GM12878 (cell line): ENCODE results near the gene POTEF. TPM values are rescaled to one million over a fixed set of nuclear protein-coding genes. Genes with fewer than 3 reads are reported as not detected.
A peak's percentile ranks its signal among the peaks of the same experiment; 100 is the strongest.

Experiments used
- ATAC-seq: fragments of 200-7000 bp; cut with Tn5 transposase; 3 replicates; pipeline ENCODE4 v1.9.1; 2020; ENCODE audit warnings: mild to moderate bottlenecking, moderate library complexity
- BruUV-seq: library from RNA; stranded (reverse); fragments of 400-500 nt; replicated peaks from 2 replicates; lab custom pipeline; 2021; lab: Mats Ljungman, UMichigan
- CTCF ChIA-PET: fragments of 300-600 bp; sonication (Branson Sonifier 250); formaldehyde crosslinking; extraction: SDS; loops from one replicate; lab custom pipeline; 2021; ENCODE audit warnings: inconsistent platforms; lab: Yijun Ruan, JAX
- POLR2A ChIA-PET: fragments of 350-600 bp; formaldehyde crosslinking; extraction: SDS; loops from one replicate; lab custom pipeline; 2021; ENCODE audit warnings: inconsistent platforms; lab: Charles Lee
- RAD21 ChIA-PET: fragments of 300-600 bp; sonication (Branson Sonifier 250); formaldehyde crosslinking; loops from one replicate; lab custom pipeline; 2023; ENCODE audit warnings: antibody characterized with exemption; ENCODE audit not compliant: unreplicated experiment; lab: Charles Lee
- SMC1A ChIA-PET: fragments of 300-600 bp; sonication (Branson Sonifier 250); formaldehyde crosslinking; loops from one replicate; lab custom pipeline; 2023; ENCODE audit not compliant: unreplicated experiment, uncharacterized antibody; lab: Charles Lee
- DNase-seq: peaks from one replicate; pipeline ENCODE4 v3.0.0-alpha.2; 2011; ENCODE audit warnings: low read depth, low spot score
- FAIRE-seq: peaks from 3 replicates; lab custom pipeline; 2011; peaks lifted over from hg19 to GRCh38; lab: Jason Lieb, UNC
- H2AFZ ChIP-seq: 2 replicates; pipeline ENCODE4 v1.6.0; 2011; ENCODE audit warnings: low read depth, low read length, control low read depth; ENCODE audit not compliant: control insufficient read depth
- H3K27ac ChIP-seq: 2 replicates; pipeline ENCODE4 v1.5.1; 2011; ENCODE audit warnings: control low read depth; ENCODE audit not compliant: control insufficient read depth, insufficient read depth
- H3K27me3 ChIP-seq, 2 experiments: replicated peaks in 1 of 2; 2 replicates each; pipeline versions ENCODE4 v1.6.0 to v1.6.1; 2011; ENCODE audit warnings: low read length in 1 of 2; ENCODE audit not compliant: control insufficient read depth in 2 of 2, insufficient read depth in 2 of 2
- H3K36me3 ChIP-seq, 2 experiments: 2 replicates each; pipeline ENCODE4 v1.5.1; 2011; ENCODE audit warnings: low read length in 1 of 2; ENCODE audit not compliant: control insufficient read depth in 2 of 2, insufficient read depth in 2 of 2
- H3K4me1 ChIP-seq: 2 replicates; pipeline ENCODE4 v1.6.1; 2011; ENCODE audit warnings: mild to moderate bottlenecking, low read length, moderate library complexity, mixed read lengths; ENCODE audit not compliant: control insufficient read depth, insufficient read depth
- H3K4me2 ChIP-seq: 2 replicates; pipeline ENCODE4 v1.6.0; 2011; ENCODE audit warnings: control low read depth; ENCODE audit not compliant: control insufficient read depth, insufficient read depth
- H3K4me3 ChIP-seq: fragments of 200-600 bp; sonication (generic); 2 replicates; pipeline ENCODE4 v1.5.1; 2016
- H3K79me2 ChIP-seq: 2 replicates; pipeline ENCODE4 v1.6.0; 2011; ENCODE audit warnings: low read length; ENCODE audit not compliant: control insufficient read depth, insufficient read depth
- H3K9ac ChIP-seq: 2 replicates; pipeline ENCODE4 v1.8.0; 2011; ENCODE audit warnings: low read length, control low read depth, mixed read lengths; ENCODE audit not compliant: control insufficient read depth, insufficient read depth
- H3K9me3 ChIP-seq: replicated peaks from 3 replicates; pipeline ENCODE4 v1.5.1; 2011; ENCODE audit warnings: mild to moderate bottlenecking, low read length; ENCODE audit not compliant: control insufficient read depth, insufficient read depth
- H4K20me1 ChIP-seq: 2 replicates; pipeline ENCODE4 v1.6.0; 2011; ENCODE audit not compliant: control insufficient read depth, insufficient read depth
- ATF2 ChIP-seq: IDR thresholded peaks from 2 replicates; pipeline ENCODE4 v1.6.1; 2012; ENCODE audit warnings: low read length, inconsistent platforms
- EED ChIP-seq: sonication (generic); IDR thresholded peaks from 2 replicates; pipeline ENCODE4 v1.6.1; 2016; ENCODE audit warnings: antibody characterized with exemption, low read depth
- ESRRA ChIP-seq: IDR thresholded peaks from 2 replicates; pipeline ENCODE4 v1.6.1; 2012; ENCODE audit warnings: mild to moderate bottlenecking, low read length, improper control_type of control experiment
- EZH2 ChIP-seq: IDR thresholded peaks from 2 replicates; pipeline ENCODE4 v1.6.1; 2012; ENCODE audit warnings: low read depth, mild to moderate bottlenecking, control low read depth, inconsistent platforms, low read length, borderline replicate concordance; ENCODE audit not compliant: control insufficient read depth
- HDGF ChIP-seq: fragments of 450-650 bp; IDR thresholded peaks from 2 replicates; pipeline ENCODE4 v1.6.1; 2016; ENCODE audit warnings: antibody characterized with exemption
- PAX8 ChIP-seq: fragments of 450-650 bp; IDR thresholded peaks from 2 replicates; pipeline ENCODE4 v1.6.1; 2017; ENCODE audit warnings: mild to moderate bottlenecking, moderate library complexity
- PBX3 ChIP-seq: IDR thresholded peaks from 2 replicates; pipeline ENCODE4 v1.6.1; 2011; ENCODE audit warnings: mild to moderate bottlenecking, low read depth, low read length, moderate library complexity; ENCODE audit not compliant: insufficient replicate concordance
- POU2F2 ChIP-seq: IDR thresholded peaks from 3 replicates; pipeline ENCODE4 v1.6.1; 2011; ENCODE audit warnings: low read depth, mild to moderate bottlenecking, low read length, borderline replicate concordance
- RUNX3 ChIP-seq: IDR thresholded peaks from 2 replicates; pipeline ENCODE4 v1.6.1; 2012; ENCODE audit warnings: low read length, inconsistent platforms
- SIX5 ChIP-seq: IDR thresholded peaks from 2 replicates; pipeline ENCODE4 v1.6.1; 2011; ENCODE audit warnings: mild to moderate bottlenecking, low read depth, low read length, moderate library complexity; ENCODE audit not compliant: severe bottlenecking
- SMARCA5 ChIP-seq: fragments of 450-650 bp; IDR thresholded peaks from 2 replicates; pipeline ENCODE4 v1.6.1; 2017; ENCODE audit warnings: mild to moderate bottlenecking
- SMC3 ChIP-seq: IDR thresholded peaks from 2 replicates; pipeline ENCODE4 v1.6.1; 2011; ENCODE audit warnings: low read length, improper control_type of control experiment, borderline replicate concordance
- STAT1 ChIP-seq: fragments of 450-650 bp; conservative IDR thresholded peaks from 2 replicates; pipeline ENCODE4 v1.6.1; 2014; ENCODE audit warnings: antibody characterized with exemption, mild to moderate bottlenecking
- STAT3 ChIP-seq: IDR thresholded peaks from 2 replicates; pipeline ENCODE4 v1.6.1; 2011; ENCODE audit warnings: low read depth, low read length, improper control_type of control experiment
- ZBTB40 ChIP-seq: fragments of 450-650 bp; IDR thresholded peaks from 2 replicates; pipeline ENCODE4 v1.6.1; 2016; ENCODE audit warnings: mild to moderate bottlenecking, moderate library complexity, borderline replicate concordance
- WGBS: methylation state at CpG from one replicate; pipeline ENCODE4 v1.1.6; 2016; ENCODE audit warnings: low lambda C conversion rate; ENCODE audit not compliant: insufficient replicate concordance, insufficient coverage; ENCODE audit errors: missing lambda C conversion rate; 5-methylcytosine and 5-hydroxymethylcytosine counted together
- in situ Hi-C: fragments of 300-500 bp; cut with MboI; formaldehyde crosslinking; loops from 9 replicates; pipeline ENCODE4 v1.14.3; 2018; ENCODE audit warnings: mixed read lengths
- intact Hi-C: fragments of 100-400 bp; cut with micrococcal nuclease; formaldehyde crosslinking; loops from one replicate; pipeline ENCODE4 v1.14.2; 2022; ENCODE audit not compliant: unreplicated experiment
- polyA plus RNA-seq, 11 experiments: library from polyadenylated mRNA; depleted of rRNA in 4 of 11; unstranded in 6 of 11; stranded (reverse) in 5 of 11; fragments of >200 nt; fragmentation: Nextera tagmentation in 4 of 11; fragmentation: Illumina TruSeq in 1 of 11; extraction: Ambion mirVana in 4 of 11; extraction: Trizol in 1 of 11; gene quantifications; 1 replicate in 1 of 11; 2 replicates in 10 of 11; pipeline versions ENCODE4 v1.2.1 to v1.2.3, GENCODE V29; 2011 to 2016; ENCODE audit warnings: inconsistent platforms in 2 of 11, missing spikeins in 2 of 11, low read depth in 1 of 11
- total RNA-seq, 4 experiments: library from RNA; depleted of rRNA in 3 of 4; stranded (reverse); fragments of >200 nt in 3 of 4; fragmentation: Illumina TruSeq in 1 of 4; extraction: Trizol in 1 of 4; gene quantifications; 2 replicates each; pipeline versions ENCODE4 v1.2.1 to v1.2.3, GENCODE V29; 2013 to 2021

Gene POTEF
- total and polyA plus RNA-seq, 10 of the 15 experiments (the other 5 are each of a cell fraction or from before 2014, with no cell fraction given), result 0.03 TPM; not detected in 9

- WGBS, result 81% methylated on average over 9 of the region's 9 CpGs
- Histone ChIP-seq H3K9me3 (no peaks in the 10 kb centered on the region), H2AFZ (no peak overlapping the region), H3K4me3 (no peak overlapping the region), H3K4me2 (0 out of 2 replicates have a peak overlapping the region, but pooled peaks have one; percentile 9), H3K36me3 (peaks cover 0 to 15% of the 10 kb centered on the region in 2 experiments; a peak in 2 of 4 replicates), H3K27me3 (no peaks in the 10 kb centered on the region), H3K27ac (peak overlapping the region; percentile 75), H3K4me1 (peaks cover 18% of the 10 kb centered on the region), H4K20me1 (no peaks in the 10 kb centered on the region), H3K9ac (peak overlapping the region; percentile 12; the same call in 1 of the 2 replicates), H3K79me2 (no peaks in the 10 kb centered on the region)
- TF ChIP-seq EED (no peak), ZBTB40 (no peak), PBX3 (no peak), POU2F2 (no peak), SIX5 (no peak), ATF2 (no peak), PAX8 (no peak), STAT1 (no peak), HDGF (no peak), SMC3 (no peak), ESRRA (no peak), SMARCA5 (no peak), RUNX3 (no peak), EZH2 (no peak), STAT3 (no peak)
- ATAC-seq (no peak), DNase-seq (no peak), FAIRE-seq (no peak)
- RAD21 ChIA-PET, result interaction anchor here (1.0 to 1.2 kb wide), 2 partner anchors 174 to 1514 kb away, joined by 4 read pairs; no protein-coding TSS in a partner anchor
- POLR2A ChIA-PET, result no interaction called here
- in situ Hi-C loops (loop anchor here (5.0 to 10.0 kb wide), 2 partner anchors 179 to 1516 kb away; no protein-coding TSS in a partner anchor), intact Hi-C loops (loop anchor here (1.0 kb wide), 1 partner anchor 1514 kb away; no protein-coding TSS in a partner anchor)
- CTCF ChIA-PET, result interaction anchor here (0.6 to 1.5 kb wide), 4 partner anchors 19 to 977 kb away, joined by 3 to 5 read pairs (median 4); partner anchors contain the start of gene SMPD4
- no TSS peak for BruUV-seq
- SMC1A ChIA-PET, result no interaction called here
Measured at GRCh38 chr2:130158631-130159030, 29.6 kb upstream of the POTEF start.
